H1 (cell line): Measurements from ENCODE around the gene PALD1. TPM values are rescaled to one million over a fixed set of nuclear protein-coding genes. Genes with fewer than 3 reads are reported as not detected.
A peak's percentile ranks its signal among the peaks of the same experiment; 100 is the strongest.

Experiments used
- CTCF ChIA-PET: fragments of 300-600 bp; sonication (Branson Sonifier 250); formaldehyde crosslinking; loops from one replicate; lab custom pipeline; 2021; ENCODE audit not compliant: partially characterized antibody; lab: Charles Lee
- POLR2A ChIA-PET: fragments of 300-600 bp; sonication (Branson Sonifier 250); formaldehyde crosslinking; loops from one replicate; lab custom pipeline; 2021; ENCODE audit warnings: inconsistent platforms; ENCODE audit not compliant: partially characterized antibody; lab: Charles Lee
- DNase-seq, 2 experiments: peaks; one replicate each; pipeline versions ENCODE4 v3.0.0 to v3.0.0-alpha.2; 2010 to 2022; ENCODE audit warnings: low spot score in 2 of 2, low read depth in 1 of 2, mixed read lengths in 1 of 2
- FAIRE-seq: peaks from 2 replicates; lab custom pipeline; 2011; peaks lifted over from hg19 to GRCh38; lab: Jason Lieb, UNC
- H2AFZ ChIP-seq: 2 replicates; pipeline ENCODE4 v1.8.1; 2012; ENCODE audit warnings: low read length, inconsistent platforms
- H2AK5ac ChIP-seq: 2 replicates; pipeline ENCODE4 v1.6.1; 2013; ENCODE audit warnings: low read depth, low read length
- H2BK120ac ChIP-seq: replicated peaks from 2 replicates; pipeline ENCODE3; 2013; ENCODE audit warnings: low read depth, low read length, inconsistent platforms
- H2BK12ac ChIP-seq: 2 replicates; pipeline ENCODE4 v1.6.1; 2013; ENCODE audit warnings: low read depth, low read length
- H2BK15ac ChIP-seq: 2 replicates; pipeline ENCODE4 v1.6.1; 2013; ENCODE audit warnings: low read length
- H2BK20ac ChIP-seq: 2 replicates; pipeline ENCODE4 v1.6.1; 2013; ENCODE audit warnings: low read length
- H2BK5ac ChIP-seq: 2 replicates; pipeline ENCODE4 v1.6.1; 2013; ENCODE audit warnings: low read depth, low read length
- H3K14ac ChIP-seq: 2 replicates; pipeline ENCODE4 v1.6.1; 2013; ENCODE audit warnings: inconsistent platforms; ENCODE audit not compliant: insufficient read length
- H3K18ac ChIP-seq: 2 replicates; pipeline ENCODE4 v1.6.1; 2013; ENCODE audit warnings: low read length; ENCODE audit errors: extremely low read depth
- H3K23ac ChIP-seq: 2 replicates; pipeline ENCODE4 v1.6.1; 2013; ENCODE audit warnings: inconsistent platforms; ENCODE audit not compliant: insufficient read length
- H3K23me2 ChIP-seq: 2 replicates; pipeline ENCODE4 v1.6.1; 2013; ENCODE audit warnings: low read depth, low read length
- H3K27ac ChIP-seq: 2 replicates; pipeline ENCODE4 v1.6.1; 2011; ENCODE audit warnings: low read depth, low read length, inconsistent platforms
- H3K27me3 ChIP-seq, 4 experiments: replicated peaks in 1 of 4; 1 replicate in 1 of 4; 2 replicates in 3 of 4; pipeline versions ENCODE4 v1.6.1 to v1.8.1; 2011 to 2013; ENCODE audit warnings: low read length in 3 of 4, mild to moderate bottlenecking in 3 of 4, inconsistent platforms in 2 of 4, mixed read lengths in 2 of 4, moderate library complexity in 1 of 4; ENCODE audit not compliant: control insufficient read depth in 3 of 4, insufficient read depth in 3 of 4; ENCODE audit errors: extremely low read depth in 1 of 4
- H3K36me3 ChIP-seq, 4 experiments: 2 replicates each; pipeline versions ENCODE4 v1.6.1 to v1.8.1; 2011 to 2013; ENCODE audit warnings: mild to moderate bottlenecking in 4 of 4, low read length in 3 of 4, moderate library complexity in 2 of 4, control low read depth in 1 of 4, inconsistent platforms in 1 of 4; ENCODE audit not compliant: insufficient read depth in 4 of 4, control insufficient read depth in 2 of 4
- H3K4ac ChIP-seq: replicated peaks from 2 replicates; pipeline ENCODE3; 2013; ENCODE audit warnings: low read length, low read depth, mixed read lengths, inconsistent platforms; ENCODE audit not compliant: insufficient read length
- H3K4me1 ChIP-seq, 4 experiments: replicated peaks in 1 of 4; 1 replicate in 1 of 4; 2 replicates in 3 of 4; pipeline versions ENCODE4 v1.6.1 to v1.8.1; 2011 to 2013; ENCODE audit warnings: low read length in 3 of 4, inconsistent platforms in 2 of 4, mixed read lengths in 1 of 4; ENCODE audit not compliant: insufficient read depth in 4 of 4, control insufficient read depth in 3 of 4
- H3K4me2 ChIP-seq, 2 experiments: 2 replicates each; pipeline versions ENCODE4 v1.6.1 to v1.8.1; 2011 to 2013; ENCODE audit warnings: low read depth in 2 of 2, low read length in 2 of 2, control low read depth in 1 of 2, inconsistent platforms in 1 of 2, mild to moderate bottlenecking in 1 of 2; ENCODE audit not compliant: insufficient read depth in 1 of 2
- H3K4me3 ChIP-seq, 4 experiments: fragments of 200-600, 300-600 bp in 1 of 4; sonication (generic), shearing (Covaris generic), sonication (Bioruptor Twin) in 1 of 4; 2 replicates each; pipeline versions ENCODE4 v1.5.1 to v1.8.1; 2011 to 2016; ENCODE audit warnings: low read length in 4 of 4, low read depth in 3 of 4, control low read depth in 2 of 4, inconsistent platforms in 2 of 4, mild to moderate bottlenecking in 2 of 4, mixed read lengths in 1 of 4, moderate library complexity in 1 of 4; ENCODE audit not compliant: insufficient read depth in 2 of 4; ENCODE audit errors: extremely low read depth in 1 of 4
- H3K56ac ChIP-seq: replicated peaks from 2 replicates; pipeline ENCODE3; 2013; ENCODE audit warnings: low read depth, mild to moderate bottlenecking, mixed read lengths, low read length, inconsistent platforms; ENCODE audit not compliant: insufficient read length
- H3K79me1 ChIP-seq: 2 replicates; pipeline ENCODE4 v1.6.1; 2013; ENCODE audit warnings: low read depth, low read length, control low read depth
- H3K79me2 ChIP-seq, 2 experiments: 2 replicates each; pipeline versions ENCODE4 v1.6.1 to v1.8.1; 2012 to 2013; ENCODE audit warnings: low read length in 2 of 2, mild to moderate bottlenecking in 2 of 2, inconsistent platforms in 1 of 2; ENCODE audit not compliant: insufficient read depth in 2 of 2, control insufficient read depth in 1 of 2
- H3K9ac ChIP-seq, 4 experiments: replicated peaks in 1 of 4; 1 replicate in 1 of 4; 2 replicates in 3 of 4; pipeline versions ENCODE4 v1.6.1 to v1.8.1; 2011 to 2013; ENCODE audit warnings: low read depth in 3 of 4, low read length in 3 of 4, control low read depth in 2 of 4, mild to moderate bottlenecking in 2 of 4, moderate library complexity in 2 of 4, inconsistent platforms in 1 of 4; ENCODE audit errors: extremely low read depth in 1 of 4
- H3K9me3 ChIP-seq, 2 experiments: 2 replicates each; pipeline versions ENCODE4 v1.6.1 to v1.8.1; 2012 to 2013; ENCODE audit warnings: mild to moderate bottlenecking in 2 of 2, moderate library complexity in 2 of 2, control low read depth in 1 of 2, inconsistent platforms in 1 of 2, low read depth in 1 of 2, low read length in 1 of 2, mixed read lengths in 1 of 2; ENCODE audit not compliant: insufficient read depth in 2 of 2
- H4K20me1 ChIP-seq, 2 experiments: replicated peaks in 1 of 2; 2 replicates each; pipeline versions ENCODE3 to v1.8.1; 2011 to 2013; ENCODE audit warnings: inconsistent platforms in 2 of 2, low read length in 2 of 2, mild to moderate bottlenecking in 1 of 2; ENCODE audit not compliant: insufficient read depth in 2 of 2, control insufficient read depth in 1 of 2
- H4K5ac ChIP-seq: 2 replicates; pipeline ENCODE4 v1.6.1; 2013; ENCODE audit warnings: low read length, low read depth, mixed read lengths, inconsistent platforms; ENCODE audit not compliant: insufficient read length
- H4K8ac ChIP-seq: 2 replicates; pipeline ENCODE4 v1.8.0; 2013; ENCODE audit warnings: mild to moderate bottlenecking, moderate library complexity, low read length, inconsistent platforms; ENCODE audit not compliant: insufficient read depth; ENCODE audit errors: extremely low read depth
- H4K91ac ChIP-seq: replicated peaks from 2 replicates; pipeline ENCODE3; 2013; ENCODE audit warnings: low read length, mixed read lengths, inconsistent platforms; ENCODE audit not compliant: insufficient read length
- ATF3 ChIP-seq: IDR thresholded peaks from 2 replicates; pipeline ENCODE4 v1.6.1; 2011; ENCODE audit warnings: low read depth, mild to moderate bottlenecking, low read length; ENCODE audit not compliant: insufficient read depth
- E2F6 ChIP-seq: IDR thresholded peaks from 2 replicates; pipeline ENCODE4 v1.6.1; 2012; ENCODE audit warnings: inconsistent platforms
- FOSL1 ChIP-seq: IDR thresholded peaks from 2 replicates; pipeline ENCODE4 v1.6.1; 2011; ENCODE audit warnings: mild to moderate bottlenecking, low read depth, low read length, moderate library complexity; ENCODE audit not compliant: insufficient read depth
- SRF ChIP-seq: IDR thresholded peaks from 2 replicates; pipeline ENCODE4 v1.6.1; 2011; ENCODE audit warnings: mild to moderate bottlenecking, low read depth, low read length, moderate library complexity
- WGBS, 2 experiments: shearing (Covaris generic) in 1 of 2; methylation state at CpG; one replicate each; pipeline versions ENCODE4 v1.1.6 to v1.1.7; 2013 to 2015; ENCODE audit warnings: low lambda C conversion rate in 2 of 2, mixed read lengths in 2 of 2, inconsistent platforms in 1 of 2, low coverage in 1 of 2, missing lambda C conversion rate in 1 of 2; ENCODE audit not compliant: insufficient replicate concordance in 2 of 2, insufficient coverage in 1 of 2, insufficient read length in 1 of 2; ENCODE audit errors: extremely low coverage in 1 of 2, missing lambda C conversion rate in 1 of 2; 5-methylcytosine and 5-hydroxymethylcytosine counted together
- polyA plus RNA-seq, 7 experiments: library from polyadenylated mRNA; depleted of rRNA in 3 of 7; stranded (reverse) in 5 of 7; unstranded in 2 of 7; fragments of >200 nt in 5 of 7; fragments of 200-250 nt in 2 of 7; gene quantifications; 1 replicate in 5 of 7; 2 replicates in 1 of 7; 4 replicates in 1 of 7; pipeline versions ENCODE4 v1.2.1 to v1.2.3, GENCODE V29; 2011 to 2013; ENCODE audit warnings: missing spikeins in 2 of 7, mixed read lengths in 2 of 7
- total RNA-seq: library from RNA; stranded (reverse); fragmentation: NEBNext Ultra II Directional; extraction: Animal tissue kit (Norgen Biotek cat#: 25700); gene quantifications from 2 replicates; pipeline ENCODE4 v1.2.1, GENCODE V29; 2021

The PALD1 gene
- total and polyA plus RNA-seq, 2 of the 8 experiments (the other 6 are each of a cell fraction or from before 2014, with no cell fraction given) = 13.3 to 32.8 TPM

GRCh38 chr10:70494966-70495365, 16.4 kb downstream of the PALD1 start:
- Histone ChIP-seq H4K8ac (no peak overlapping the region), H3K27ac (no peak overlapping the region), H2BK5ac (peak overlapping the region; percentile 38; the same call in 1 of the 2 replicates), H3K9ac (no peak overlapping the region), H3K4me2 (no peak overlapping the region; a peak in 1 of 4 replicates), H3K79me2 (peaks cover 0 to 43% of the 10 kb centered on the region in 2 experiments; a peak in 2 of 4 replicates), H3K4ac (no peak overlapping the region), H3K4me1 (peaks cover 13 to 34% (median 16%) of the 10 kb centered on the region in 4 experiments), H4K5ac (no peak overlapping the region), H2AK5ac (0 out of 2 replicates have a peak overlapping the region, but pooled peaks have one; percentile 75), H3K27me3 (no peaks in the 10 kb centered on the region), H2BK12ac (peak overlapping the region; percentile 18; the same call in 1 of the 2 replicates), H3K18ac (no peak overlapping the region), H3K4me3 (no peak overlapping the region), H3K14ac (no peak overlapping the region), H3K36me3 (no peaks in the 10 kb centered on the region), H4K20me1 (peaks cover 0 to 6% of the 10 kb centered on the region in 2 experiments), H3K56ac (no peak overlapping the region), H4K91ac (peak overlapping the region; percentile 46), H3K79me1 (peaks cover 8% of the 10 kb centered on the region), H2BK15ac (no peak overlapping the region), H2BK20ac (no peak overlapping the region), H2AFZ (no peak overlapping the region), H3K9me3 (no peaks in the 10 kb centered on the region), H2BK120ac (no peak overlapping the region), H3K23me2 (peaks cover 3% of the 10 kb centered on the region; the same call in 1 of the 2 replicates), H3K23ac (no peak overlapping the region)
- DNase-seq (no peak), FAIRE-seq (no peak)
- WGBS, 2 experiments = 91% methylated on average over 12 of the region's 13 CpGs; no CpG with 5 or more reads in 1 of the 2 experiments
- CTCF ChIA-PET = interaction anchor here (0.8 to 4.2 kb wide), 7 partner anchors 9 to 42 kb away, joined by 3 to 29 read pairs (median 4); partner anchors contain the start of gene PALD1
- POLR2A ChIA-PET = interaction anchor here (1.0 to 1.4 kb wide), 5 partner anchors 12 to 57 kb away, joined by 3 to 4 read pairs (median 3); partner anchors contain the start of gene PALD1
- TF ChIP-seq ATF3 = no peak
- no peak for TF ChIP-seq SRF
- no peak for TF ChIP-seq FOSL1
- TF ChIP-seq E2F6 = no peak
